Stimulated activated CD4-positive, alpha-beta T cell treated with anti-CD3 and anti-CD28 coated beads, Interleukin-12 subunit alpha, Interleukin-12 subunit beta, amount 100 ng/mL, for 4 hours (primary cell): ENCODE data around the gene CTSW.
"Not testable (repeated sequence)": the region's sequence is repeated elsewhere in the genome, so short reads cannot be mapped to it uniquely, and the experiment has no call there.

Experiments
- DNase-seq: peaks from one replicate; pipeline ENCODE4 v3.0.0-alpha.2; 2020

The CTSW gene

GRCh38 chr11:65879617-65880016, at the start of gene CTSW:
Gene CTSW, plus strand, starts transcription at chr11:65879837. Its CDS starts 18 bp downstream, at chr11:65879855.
- no peak for DNase-seq

- not testable (repeated sequence) for DNase-seq
These were observed 47.4 kb upstream of the CTSW start for GRCh38 chr11:65832231-65832630.

GRCh38 chr11:65833297-65834030, 46.2 kb upstream of the CTSW start, which contains the start of gene SNX32:
Gene SNX32, plus strand, starts transcription at chr11:65833963. Its CDS starts 103 bp downstream, at chr11:65834066.
- peak; percentile 93 for DNase-seq

GRCh38 chr11:65834202-65834601, 45.4 kb upstream of the CTSW start:
- DNase-seq, result no peak

GRCh38 chr11:65842144-65842543, 37.5 kb upstream of the CTSW start:
- no peak for DNase-seq

GRCh38 chr11:65843811-65844210, 35.8 kb upstream of the CTSW start:
- no peak for DNase-seq

- DNase-seq, result no peak
These were observed 35.3 kb upstream of the CTSW start for GRCh38 chr11:65844231-65844872.

- DNase-seq, result no peak
These were observed 31.9 kb upstream of the CTSW start for GRCh38 chr11:65847746-65848145.

GRCh38 chr11:65848693-65849092, 30.9 kb upstream of the CTSW start:
- DNase-seq, result not testable (repeated sequence)

- no peak for DNase-seq
These were observed 30.3 kb upstream of the CTSW start for GRCh38 chr11:65849366-65849765.

- no peak for DNase-seq
These were observed 29.8 kb upstream of the CTSW start for GRCh38 chr11:65849771-65850216.

- no peak for DNase-seq
These were observed 29.2 kb upstream of the CTSW start for GRCh38 chr11:65850217-65851082.

- DNase-seq, result no peak
These were observed 28.5 kb upstream of the CTSW start for GRCh38 chr11:65851083-65851579.

GRCh38 chr11:65851811-65852507, 27.7 kb upstream of the CTSW start:
- DNase-seq, result no peak

- no peak for DNase-seq
These were observed 27.0 kb upstream of the CTSW start for GRCh38 chr11:65852508-65853245.

GRCh38 chr11:65853246-65853979, 26.2 kb upstream of the CTSW start:
- DNase-seq, result no peak

- no peak for DNase-seq
These were observed 25.5 kb upstream of the CTSW start for GRCh38 chr11:65854161-65854592.

GRCh38 chr11:65854852-65855837, 24.5 kb upstream of the CTSW start:
- no peak for DNase-seq

- DNase-seq, result no peak
These were observed 23.7 kb upstream of the CTSW start for GRCh38 chr11:65855927-65856363.
